NK-92 treated with Interleukin-12 subunit alpha and Interleukin-12 subunit beta, amount 100 ng/mL, for 24 hours (cell line): ENCODE measurements around the gene BPHL.
"Not testable (repeated sequence)": the region's sequence is repeated elsewhere in the genome, so short reads cannot be mapped to it uniquely, and the experiment has no call there.

Source experiments
- DNase-seq: peaks from one replicate; lab custom pipeline; 2025; lab: John Stamatoyannopoulos, UW

Gene BPHL

DNA sequence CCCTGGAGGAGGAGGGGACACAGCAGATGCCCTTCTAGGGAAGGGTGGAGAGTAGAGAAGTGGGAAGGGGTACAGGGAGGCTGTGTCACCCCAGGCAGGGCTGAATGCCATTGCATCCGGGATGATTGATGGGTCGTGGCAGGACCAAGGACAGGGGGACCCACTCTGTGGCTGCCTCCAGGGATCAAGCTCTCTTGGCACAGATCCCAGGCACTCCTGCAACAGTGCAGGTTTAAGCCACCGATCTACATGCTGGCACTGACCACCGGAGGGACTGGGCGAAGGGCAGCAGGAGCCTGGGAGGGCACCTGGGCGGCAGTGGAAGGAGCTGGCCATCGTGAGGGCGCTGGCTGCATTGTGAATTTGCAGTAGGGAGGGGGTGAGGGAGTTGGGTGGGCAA is 61.4 kb downstream of the BPHL start:
- DNase-seq: not testable (repeated sequence)

DNA sequence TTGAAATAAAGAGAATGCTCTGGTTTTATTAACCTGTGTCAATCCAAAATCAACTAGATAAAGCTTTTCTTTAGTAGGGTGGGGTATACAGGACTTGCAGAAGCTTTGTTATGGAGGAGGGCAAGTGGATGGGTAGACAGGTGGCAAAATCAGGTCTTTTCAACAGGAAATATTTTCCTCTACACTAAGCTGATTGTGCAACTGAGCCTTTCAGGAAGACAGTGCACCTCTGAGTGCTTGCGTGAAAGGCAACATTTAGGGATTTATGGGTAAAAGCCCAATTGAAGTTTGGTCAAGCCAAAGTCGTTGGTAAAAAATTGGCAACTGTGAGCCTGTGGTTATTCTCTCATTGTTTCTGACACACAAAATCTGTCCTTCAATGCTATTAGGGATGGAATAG is 62.6 kb downstream of the BPHL start:
- no peak for DNase-seq

DNA sequence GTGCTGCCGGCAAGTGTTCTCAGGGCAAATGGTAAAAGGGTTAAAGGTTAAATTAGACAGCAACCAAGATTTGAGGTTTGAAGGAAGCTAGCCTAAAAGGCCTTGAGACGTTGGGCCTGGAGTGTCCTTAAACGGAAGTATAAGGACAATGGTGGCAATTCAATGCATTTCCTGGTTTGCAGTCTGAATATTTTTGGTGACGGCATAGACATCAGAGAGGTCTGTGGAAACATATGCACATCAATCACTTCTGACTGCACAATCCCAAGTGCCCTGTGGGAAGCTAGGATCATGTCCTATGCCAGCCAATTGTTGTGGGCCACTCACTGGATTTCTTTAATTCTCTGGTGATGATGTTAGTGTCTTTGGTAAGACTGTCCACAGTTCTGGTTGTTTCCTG is 64.6 kb downstream of the BPHL start:
- DNase-seq: no peak

DNA sequence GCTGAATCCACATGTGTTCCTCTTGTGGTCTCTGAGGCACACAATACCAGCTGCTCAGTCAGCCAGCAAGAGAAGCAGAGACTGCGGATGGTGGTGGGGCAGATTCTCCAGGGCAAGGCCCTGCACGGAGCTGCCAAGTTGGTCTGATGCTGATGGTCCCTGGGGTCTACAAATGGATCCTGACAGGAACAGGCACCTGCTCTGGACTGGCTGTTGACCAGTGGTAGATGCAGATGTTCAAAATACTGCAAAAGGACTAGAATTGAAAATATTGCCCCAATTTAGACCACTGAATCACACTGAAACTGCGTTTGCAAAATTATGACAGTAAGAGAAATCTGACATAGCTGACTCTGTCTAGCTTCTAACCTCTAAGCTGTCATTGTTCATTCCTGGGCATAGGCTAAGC is 68.5 kb downstream of the BPHL start:
- DNase-seq: no peak

DNA sequence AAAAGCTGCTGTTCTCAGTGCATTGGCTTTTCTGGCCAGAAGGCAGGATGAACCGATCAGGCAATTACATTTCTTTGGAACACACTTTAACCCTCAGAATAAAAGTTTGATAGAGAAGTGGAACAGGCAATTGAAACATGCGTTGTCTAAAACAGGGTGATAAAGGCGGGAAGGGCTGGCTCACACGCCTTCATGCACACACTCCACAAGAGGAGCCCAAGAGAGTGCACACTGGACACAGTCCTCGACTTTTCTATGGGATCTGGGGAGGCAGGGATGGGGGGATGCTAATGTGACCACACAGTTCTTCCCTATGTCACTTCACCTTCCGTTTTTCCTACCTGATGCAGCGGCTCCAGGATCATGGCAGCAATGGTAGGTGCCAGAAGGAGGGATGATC is 69.8 kb downstream of the BPHL start:
- DNase-seq: no peak

DNA sequence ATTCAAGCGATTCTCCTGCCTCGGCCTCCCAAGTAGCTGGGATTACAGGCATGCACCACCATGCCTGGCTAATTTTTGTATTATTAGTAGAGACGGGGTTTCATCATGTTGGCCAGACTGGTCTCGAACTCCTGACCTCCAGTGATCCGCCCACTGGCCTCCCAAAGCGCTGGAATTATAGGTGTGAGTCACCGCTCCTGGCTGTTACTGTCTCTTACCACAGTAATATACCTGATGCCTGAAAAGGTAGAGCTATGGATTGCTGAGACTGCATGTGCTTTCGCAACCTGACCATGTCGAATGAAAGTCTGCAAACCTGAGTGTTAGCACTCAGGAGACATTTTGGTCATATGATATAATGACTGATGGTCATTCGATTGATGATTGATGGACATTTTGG is 70.7 kb downstream of the BPHL start:
- DNase-seq: not testable (repeated sequence)

DNA sequence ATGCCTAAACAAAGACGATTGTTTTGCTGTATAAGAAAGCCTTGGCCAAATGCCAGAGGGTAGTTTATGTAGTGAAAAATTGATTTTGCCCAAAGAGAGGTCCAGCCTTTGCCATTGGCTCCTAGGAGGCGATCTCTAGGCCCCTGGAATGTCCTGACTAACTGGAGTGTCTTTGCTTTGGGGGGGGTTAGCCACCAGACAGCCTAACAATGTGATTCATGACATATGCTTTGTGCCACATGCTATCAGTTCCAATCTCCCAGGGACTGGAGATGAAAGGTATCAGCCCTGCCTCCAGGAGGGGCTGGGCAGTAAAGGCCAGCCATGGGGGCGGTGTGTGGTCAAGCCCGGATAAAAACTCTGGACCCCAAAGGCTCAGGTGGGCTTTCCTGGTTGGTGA is 71.5 kb downstream of the BPHL start:
- no peak for DNase-seq

DNA sequence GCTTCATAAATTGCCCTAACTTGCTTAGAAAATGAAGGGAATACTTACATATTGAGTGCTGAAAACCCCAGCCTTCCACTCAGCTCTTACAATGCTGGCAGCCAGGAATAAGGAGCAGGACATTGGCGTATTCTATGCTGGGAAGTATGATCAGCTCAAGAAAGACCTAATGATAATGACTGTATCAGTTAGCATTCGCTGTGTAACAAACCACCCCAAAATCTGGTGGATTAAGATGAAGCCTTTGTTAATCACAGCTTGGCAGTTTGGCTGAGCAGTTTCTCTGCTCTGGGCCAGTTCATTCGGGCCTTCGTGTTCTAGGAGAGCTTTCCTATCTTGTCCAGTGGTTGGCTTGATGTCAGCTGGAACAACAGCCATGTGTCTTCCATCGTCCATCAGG is 72.3 kb downstream of the BPHL start:
- no peak for DNase-seq

DNA sequence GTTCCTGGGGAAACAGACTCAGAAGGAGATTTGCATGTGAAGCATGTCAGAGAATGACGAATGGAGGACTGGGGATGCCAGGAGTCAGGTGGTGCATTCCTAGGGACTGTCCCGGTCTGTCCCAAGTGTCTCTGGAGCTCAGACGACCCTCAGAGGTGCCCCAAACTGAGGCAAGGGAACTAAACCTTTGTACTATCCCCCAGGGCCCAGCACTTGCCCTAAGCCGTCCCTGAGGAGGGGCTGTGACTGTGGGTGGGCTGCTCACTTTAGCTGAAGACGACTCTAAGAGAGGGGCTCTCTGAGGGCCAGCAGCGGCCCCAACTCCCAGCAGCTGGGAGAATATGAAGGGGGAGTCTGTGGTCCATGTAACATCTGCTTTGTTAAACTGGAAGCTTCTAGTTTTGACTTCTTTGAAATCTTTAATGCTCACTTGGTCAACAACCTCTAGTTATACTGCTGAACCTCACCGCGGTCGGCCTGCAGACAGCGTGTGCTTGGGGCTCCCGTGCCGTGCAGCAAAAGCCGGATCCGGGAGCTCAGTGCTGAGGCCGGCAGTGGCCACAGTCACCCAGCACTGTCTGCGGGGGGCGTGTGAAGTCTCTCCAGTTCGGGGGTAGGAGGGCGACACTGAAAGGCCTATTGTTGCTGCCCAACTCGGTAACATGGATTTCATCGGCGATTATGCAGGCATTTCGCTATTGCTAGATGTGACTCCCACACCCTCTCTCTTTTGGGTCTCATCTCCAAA is 74.8 kb downstream of the BPHL start:
- no peak for DNase-seq

DNA sequence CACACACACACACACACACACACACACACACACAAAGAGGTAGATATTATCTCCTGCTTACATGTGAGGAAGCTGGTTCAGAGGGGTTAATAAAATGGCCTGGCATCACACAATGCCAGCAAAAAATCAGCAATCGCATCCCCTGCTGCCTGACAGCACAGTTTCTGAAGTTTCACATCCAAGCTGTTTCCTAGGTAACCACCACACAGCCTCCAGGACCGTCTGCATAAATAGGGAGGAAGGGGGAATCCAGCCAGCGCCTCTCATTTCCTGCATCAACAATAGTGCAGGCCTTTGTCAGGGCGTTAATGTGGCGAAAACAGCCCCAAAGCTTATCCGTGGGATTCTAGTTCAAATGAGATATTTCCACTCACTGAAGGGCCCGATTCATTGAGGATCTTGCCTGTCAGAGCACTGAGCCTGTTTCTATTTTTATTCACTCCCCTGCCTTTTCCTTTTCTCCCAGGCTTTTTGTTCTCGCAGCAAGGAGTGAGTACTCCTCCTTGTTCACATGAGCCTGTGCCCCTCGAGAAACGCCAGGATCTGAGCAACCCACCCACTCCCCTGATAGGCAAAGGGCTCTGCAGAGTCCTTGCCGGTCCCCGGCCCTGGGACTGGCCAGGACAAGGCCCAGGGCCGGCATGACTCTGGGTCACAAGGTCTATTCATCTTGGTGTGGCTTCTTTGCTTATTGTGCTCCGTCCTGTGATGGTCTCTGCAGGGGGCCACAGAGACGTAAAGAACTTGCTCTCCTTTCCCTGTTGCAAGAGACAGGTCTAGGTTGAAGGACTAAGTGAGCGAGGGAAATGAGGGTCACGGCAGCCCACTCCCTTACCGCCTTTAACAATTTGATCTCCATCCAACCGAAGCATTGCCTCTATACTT is 76.3 kb downstream of the BPHL start:
- no peak for DNase-seq

DNA sequence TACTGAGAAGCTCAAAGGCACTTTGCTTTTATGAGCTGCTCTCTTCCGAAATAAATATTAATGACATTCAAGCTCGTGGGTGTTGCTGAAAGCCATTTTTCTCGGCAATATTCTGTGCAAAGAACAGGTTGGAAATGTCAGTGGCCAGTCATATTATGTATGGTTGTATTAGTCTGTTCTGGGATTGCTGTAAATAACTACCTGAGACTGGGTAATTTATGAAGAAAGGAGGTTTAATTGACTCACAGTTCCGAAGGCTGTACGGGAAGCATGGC is 76.8 kb downstream of the BPHL start:
- no peak for DNase-seq

DNA sequence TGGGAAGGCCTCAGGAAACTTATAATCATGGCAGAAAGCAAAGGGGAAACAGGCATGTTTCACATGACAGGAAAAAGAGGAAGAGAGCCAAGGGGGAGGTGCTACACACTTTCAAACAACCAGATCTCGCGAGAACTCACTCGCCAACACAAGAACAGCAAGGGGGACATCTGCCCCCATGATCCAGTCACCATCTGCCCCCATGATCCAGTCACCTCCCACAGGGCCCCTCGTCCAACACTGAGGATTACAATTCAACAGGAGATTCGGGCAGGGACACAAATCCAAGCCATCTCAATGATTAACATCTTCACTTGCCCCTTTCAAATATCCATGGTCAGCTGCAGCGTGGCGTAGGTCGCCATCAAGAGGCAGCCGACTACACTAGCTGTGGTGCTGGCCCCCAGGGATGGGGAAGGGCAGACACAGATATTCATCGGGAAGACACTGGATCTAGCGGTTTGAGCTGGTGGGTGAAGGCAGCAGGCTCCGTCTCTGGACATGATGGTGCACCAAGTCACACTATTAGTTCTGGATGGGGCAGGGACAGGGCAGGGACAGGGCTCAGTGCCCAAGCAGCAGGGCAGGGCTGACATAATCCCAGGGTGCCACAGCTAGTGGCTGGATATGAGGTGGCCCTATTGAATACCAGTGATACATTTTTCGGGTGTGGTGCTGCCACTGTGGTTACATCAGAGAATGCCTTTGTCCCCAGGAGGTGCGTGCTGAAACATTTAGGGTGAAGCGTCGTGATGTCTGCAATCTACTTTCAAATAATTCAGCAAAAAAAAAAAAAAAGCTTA is 77.4 kb downstream of the BPHL start:
- no peak for DNase-seq

DNA sequence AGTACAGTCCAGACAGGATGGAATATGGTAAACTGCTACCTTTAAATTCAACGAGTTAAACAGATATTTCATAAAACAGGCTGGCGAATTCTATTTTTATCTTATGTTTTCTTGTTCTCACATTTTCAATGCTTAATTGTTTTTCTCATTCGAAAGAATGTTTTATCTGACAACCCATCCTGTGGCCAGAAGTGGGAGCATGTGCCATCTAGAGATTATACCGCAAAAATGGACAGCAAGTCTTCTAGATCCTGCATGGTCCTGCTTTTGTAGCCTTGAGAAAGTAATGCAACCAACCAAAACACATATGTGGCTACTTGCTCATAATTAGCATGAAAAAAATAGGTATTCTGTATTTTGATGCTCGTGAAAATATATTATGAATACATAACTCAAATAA is 78.3 kb downstream of the BPHL start:
- no peak for DNase-seq

DNA sequence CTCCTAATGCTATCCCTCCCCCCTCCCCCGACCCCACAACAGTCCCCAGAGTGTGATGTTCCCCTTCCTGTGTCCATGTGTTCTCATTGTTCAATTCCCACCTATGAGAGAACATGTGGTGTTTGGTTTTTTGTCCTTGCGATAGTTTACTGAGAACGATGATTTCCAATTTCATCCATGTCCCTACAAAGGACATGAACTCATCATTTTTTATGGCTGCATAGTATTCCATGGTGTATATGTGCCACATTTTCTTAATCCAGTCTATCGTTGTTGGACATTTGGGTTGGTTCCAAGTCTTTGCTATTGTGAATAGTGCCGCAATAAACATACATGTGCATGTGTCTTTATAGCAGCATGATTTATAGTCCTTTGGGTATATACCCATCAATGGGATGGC is 79.2 kb downstream of the BPHL start:
- not testable (repeated sequence) for DNase-seq

DNA sequence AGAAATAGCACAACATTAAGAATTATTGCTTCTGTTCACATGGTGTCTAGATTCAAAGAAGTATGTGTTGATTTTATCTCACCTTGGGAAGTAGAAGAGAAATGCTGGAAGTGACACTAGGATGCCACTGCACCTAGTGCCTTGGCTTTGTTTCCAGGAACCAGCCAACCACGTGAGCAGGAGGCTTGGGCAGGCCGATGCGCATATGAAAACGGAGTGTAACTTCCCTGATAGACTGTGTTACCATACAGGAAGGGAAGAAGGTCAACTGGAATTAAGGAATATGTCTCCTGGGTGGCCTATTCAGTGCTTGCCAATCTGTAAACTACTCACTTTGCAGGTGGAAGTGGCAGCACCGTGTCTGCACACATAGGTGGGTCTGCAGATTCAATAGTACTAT is 80.9 kb downstream of the BPHL start:
- no peak for DNase-seq

DNA sequence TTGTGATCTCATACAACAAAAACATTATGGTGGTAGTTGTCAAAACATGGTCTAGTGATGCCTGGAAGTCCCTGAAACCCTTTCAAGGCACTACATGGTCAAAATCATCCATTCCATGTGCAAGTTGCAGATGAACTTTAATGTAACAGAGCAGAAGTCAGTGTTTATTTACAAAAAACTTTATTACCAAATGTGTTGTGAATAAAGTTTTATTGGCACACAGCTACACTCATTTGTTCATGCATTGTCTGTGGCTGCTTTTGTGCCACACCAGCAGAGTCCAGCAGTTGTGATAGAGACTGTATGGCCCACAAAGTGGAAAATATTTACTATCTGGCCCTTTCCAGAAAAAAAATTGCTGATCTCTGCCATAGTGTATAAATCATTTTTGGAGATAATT is 82.2 kb downstream of the BPHL start:
- DNase-seq: no peak

DNA sequence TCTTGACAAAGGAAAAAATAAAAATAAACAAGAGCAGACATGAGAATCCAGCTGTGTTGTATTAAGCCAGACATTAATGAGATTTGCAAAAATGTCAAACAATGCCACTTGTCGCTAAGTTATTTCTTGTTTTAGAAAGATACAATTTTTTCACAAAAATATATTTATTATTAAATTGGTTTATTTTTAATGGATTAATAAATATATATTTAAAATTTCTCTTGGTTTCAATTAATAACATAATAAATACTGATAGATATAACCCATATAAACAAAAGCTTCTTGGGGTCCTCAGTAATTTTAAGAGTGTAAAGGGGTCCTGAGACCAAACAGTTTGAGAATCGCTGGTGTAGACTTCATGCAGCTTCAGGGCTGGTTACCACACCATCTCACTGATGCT is 82.9 kb downstream of the BPHL start:
- no peak for DNase-seq
